Right lobe of liver (tissue), 6 donors: ENCODE results near the gene HIP1R. TPM values are rescaled to one million over a fixed set of nuclear protein-coding genes. Genes with fewer than 3 reads are reported as not detected.

Experiments used
- ATAC-seq, 4 donors: fragments of 200-7000 bp; cut with Tn5 transposase; one replicate each; pipeline ENCODE4 v1.9.1; 2020; ENCODE audit warnings: mild to moderate bottlenecking in 4 of 4, moderate library complexity in 4 of 4
- DNase-seq, 3 donors: peaks; one replicate each; pipeline ENCODE4 v3.0.0-alpha.2; 2020
- H3K27ac ChIP-seq, 3 donors: fragments of 200-600 bp; one replicate each; pipeline ENCODE4 v1.8.0; 2022
- H3K27me3 ChIP-seq, 2 donors: fragments of 200-600 bp; one replicate each; pipeline ENCODE4 v1.8.0; 2022
- H3K36me3 ChIP-seq, 4 donors: fragments of 200-600 bp; sonication (generic) in 1 of 4; one replicate each; pipeline versions ENCODE4 v1.5.1 to v1.8.0; 2017 to 2022; ENCODE audit warnings: control low read depth in 1 of 4
- H3K4me1 ChIP-seq, 4 donors: fragments of 200-600 bp; sonication (generic) in 1 of 4; one replicate each; pipeline versions ENCODE4 v1.5.1 to v1.8.0; 2017 to 2022; ENCODE audit warnings: control low read depth in 1 of 4
- H3K4me3 ChIP-seq, 3 donors: fragments of 200-600 bp; one replicate each; pipeline ENCODE4 v1.8.0; 2022
- H3K9me3 ChIP-seq, 4 donors: fragments of 200-600 bp; sonication (generic) in 1 of 4; one replicate each; pipeline versions ENCODE4 v1.5.1 to v1.8.0; 2017 to 2022; ENCODE audit warnings: control low read depth in 1 of 4
- POLR2A ChIP-seq: fragments of 450-650 bp; IDR thresholded peaks from one replicate; pipeline ENCODE4 v1.6.1; 2017; ENCODE audit warnings: antibody characterized with exemption, mild to moderate bottlenecking
- WGBS: methylation state at CpG from one replicate; pipeline ENCODE4 v1.1.6; 2018; ENCODE audit warnings: low coverage, low lambda C conversion rate; ENCODE audit not compliant: insufficient coverage; ENCODE audit errors: missing lambda C conversion rate; 5-methylcytosine and 5-hydroxymethylcytosine counted together
- intact Hi-C, 2 donors: fragments of 100-400 bp; cut with DNase I; formaldehyde crosslinking; loops; one replicate each; pipeline versions ENCODE4 v1.11.2 to v1.14.1; 2022
- total RNA-seq, 6 experiments: library from RNA; depleted of rRNA in 2 of 6; stranded (reverse); fragments of >200 nt in 2 of 6; fragmentation: NEBNext Ultra II Directional in 3 of 6; extraction: Animal tissue kit (Norgen Biotek cat#: 25700) in 3 of 6; gene quantifications; one replicate each; pipeline versions ENCODE4 v1.1.0 to v1.2.4, GENCODE V29; 2016 to 2023
- TF ChIP-seq, protein P1 (sequence below), 4 donors: fragments of 200-600 bp in 3 of 4; fragments of 450-650 bp in 1 of 4; IDR thresholded peaks; one replicate each; pipeline versions ENCODE4 v1.5.1 to v1.8.0; 2016 to 2022; ENCODE audit warnings: antibody characterized with exemption in 4 of 4, mild to moderate bottlenecking in 2 of 4
- donor health status: DM: no; HTN: yes; CAD: no.
- donor health status: DM: no; HTN: no; CAD: no.
- donor health status: DM: no; HTN: no; CAD: no.
- donor health status: DM: no; HTN: yes; CAD: no.
- donor health status: DM: no; HTN: yes; CAD: no.

Gene HIP1R
- total RNA-seq, 6 experiments from 2014 or later: 23.6 to 37.2 (median 27.8) TPM

- no peak overlapping the region for H3K27ac ChIP-seq
- WGBS: 91% methylated on average over 4 of the region's 24 CpGs
- intact Hi-C loops: loop anchor here (5.0 to 10.0 kb wide), 2 partner anchors 60 to 97 kb away; no protein-coding TSS in a partner anchor
- no peak for DNase-seq
- H3K9me3 ChIP-seq: no peaks in the 10 kb centered on the region
- H3K27me3 ChIP-seq: no peaks in the 10 kb centered on the region
- TF ChIP-seq, protein P1, sequence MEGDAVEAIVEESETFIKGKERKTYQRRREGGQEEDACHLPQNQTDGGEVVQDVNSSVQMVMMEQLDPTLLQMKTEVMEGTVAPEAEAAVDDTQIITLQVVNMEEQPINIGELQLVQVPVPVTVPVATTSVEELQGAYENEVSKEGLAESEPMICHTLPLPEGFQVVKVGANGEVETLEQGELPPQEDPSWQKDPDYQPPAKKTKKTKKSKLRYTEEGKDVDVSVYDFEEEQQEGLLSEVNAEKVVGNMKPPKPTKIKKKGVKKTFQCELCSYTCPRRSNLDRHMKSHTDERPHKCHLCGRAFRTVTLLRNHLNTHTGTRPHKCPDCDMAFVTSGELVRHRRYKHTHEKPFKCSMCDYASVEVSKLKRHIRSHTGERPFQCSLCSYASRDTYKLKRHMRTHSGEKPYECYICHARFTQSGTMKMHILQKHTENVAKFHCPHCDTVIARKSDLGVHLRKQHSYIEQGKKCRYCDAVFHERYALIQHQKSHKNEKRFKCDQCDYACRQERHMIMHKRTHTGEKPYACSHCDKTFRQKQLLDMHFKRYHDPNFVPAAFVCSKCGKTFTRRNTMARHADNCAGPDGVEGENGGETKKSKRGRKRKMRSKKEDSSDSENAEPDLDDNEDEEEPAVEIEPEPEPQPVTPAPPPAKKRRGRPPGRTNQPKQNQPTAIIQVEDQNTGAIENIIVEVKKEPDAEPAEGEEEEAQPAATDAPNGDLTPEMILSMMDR (IDR thresholded peaks at IDR 0.05): no peak
- TF ChIP-seq POLR2A: no peak
- H3K4me3 ChIP-seq: no peak overlapping the region
- no peak for ATAC-seq
- peaks cover 0 to 13% (median 0%) of the 10 kb centered on the region in 4 donors for H3K4me1 ChIP-seq
- peaks cover 0 to 17% (median 0%) of the 10 kb centered on the region in 4 donors for H3K36me3 ChIP-seq
Observed at GRCh38 chr12:122855071-122855829, 20.0 kb downstream of the HIP1R start.

DNA sequence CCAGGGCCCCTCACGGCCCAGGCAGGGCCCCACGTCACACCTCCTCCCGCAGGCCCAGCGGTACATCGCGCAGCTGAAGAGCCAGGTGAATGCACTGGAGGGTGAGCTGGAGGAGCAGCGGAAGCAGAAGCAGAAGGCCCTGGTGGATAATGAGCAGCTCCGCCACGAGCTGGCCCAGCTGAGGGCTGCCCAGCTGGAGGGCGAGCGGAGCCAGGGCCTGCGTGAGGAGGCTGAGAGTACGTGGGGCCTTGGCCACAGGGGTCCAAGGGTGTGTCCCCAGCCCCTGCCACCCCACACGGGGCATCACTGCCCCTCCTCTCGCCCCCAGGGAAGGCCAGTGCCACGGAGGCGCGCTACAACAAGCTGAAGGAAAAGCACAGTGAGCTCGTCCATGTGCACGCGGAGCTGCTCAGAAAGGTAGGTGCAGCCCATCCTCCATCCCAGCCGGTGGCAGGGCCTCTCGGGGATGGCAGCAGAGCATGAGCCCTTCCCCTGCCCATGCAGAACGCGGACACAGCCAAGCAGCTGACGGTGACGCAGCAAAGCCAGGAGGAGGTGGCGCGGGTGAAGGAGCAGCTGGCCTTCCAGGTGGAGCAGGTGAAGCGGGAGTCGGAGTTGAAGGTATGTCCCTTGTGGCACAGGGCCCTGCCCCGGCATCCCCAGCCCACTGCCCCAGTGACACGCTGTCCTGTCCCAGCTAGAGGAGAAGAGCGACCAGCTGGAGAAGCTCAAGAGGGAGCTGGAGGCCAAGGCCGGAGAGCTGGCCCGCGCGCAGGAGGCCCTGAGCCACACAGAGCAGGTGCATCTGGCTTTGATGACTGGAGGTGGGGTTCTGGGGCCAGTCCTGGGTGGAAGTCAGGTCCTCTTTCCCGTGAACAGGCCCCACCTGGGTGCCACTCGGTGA is 20.9 kb downstream of the HIP1R start:
- H3K4me3 ChIP-seq: no peak overlapping the region
- peak overlapping the region in 1 of 3 donors; percentile 61 for H3K27ac ChIP-seq
- H3K4me1 ChIP-seq: peaks cover 0 to 23% (median 4%) of the 10 kb centered on the region in 4 donors
- no peaks in the 10 kb centered on the region for H3K9me3 ChIP-seq
- no peaks in the 10 kb centered on the region for H3K27me3 ChIP-seq
- intact Hi-C loops: loop anchor here (5.0 to 10.0 kb wide), 2 partner anchors 61 to 96 kb away; no protein-coding TSS in a partner anchor
- H3K36me3 ChIP-seq: peaks cover 0 to 17% (median 0%) of the 10 kb centered on the region in 4 donors
- DNase-seq: peak in 1 of 3 donors; percentile 54
- no peak for ATAC-seq
- TF ChIP-seq, protein P1 (IDR thresholded peaks at IDR 0.05): no peak
- no peak for TF ChIP-seq POLR2A
- WGBS: 100% methylated on average over 1 of the region's 40 CpGs

DNA sequence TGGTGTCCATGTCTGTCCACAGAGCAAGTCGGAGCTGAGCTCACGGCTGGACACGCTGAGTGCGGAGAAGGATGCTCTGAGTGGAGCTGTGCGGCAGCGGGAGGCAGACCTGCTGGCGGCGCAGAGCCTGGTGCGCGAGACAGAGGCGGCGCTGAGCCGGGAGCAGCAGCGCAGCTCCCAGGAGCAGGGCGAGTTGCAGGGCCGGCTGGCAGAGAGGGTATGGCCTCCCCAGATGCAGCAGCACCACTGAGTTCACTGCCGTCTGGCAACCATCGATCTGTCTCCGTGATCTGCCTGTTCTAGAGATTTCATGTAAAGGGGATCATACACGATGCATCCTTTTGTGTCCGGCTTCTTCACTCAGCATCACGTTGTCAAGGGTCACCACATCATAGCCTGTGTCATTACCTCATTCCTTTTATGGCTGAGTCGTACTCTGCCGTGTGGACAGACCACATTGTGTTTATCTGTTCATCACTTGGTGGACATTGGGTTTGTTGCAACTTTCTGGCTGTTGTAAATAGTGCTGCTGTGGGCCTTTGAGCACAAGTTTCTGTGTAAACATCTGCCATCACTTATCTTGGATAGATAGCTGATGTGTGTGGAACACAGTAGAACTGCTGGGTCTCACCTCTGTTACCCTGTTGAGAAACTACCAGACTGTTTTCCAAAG is 21.9 kb downstream of the HIP1R start:
- ATAC-seq: peak in 1 of 4 donors; percentile 28
- Histone ChIP-seq H3K36me3 (peaks cover 0 to 17% (median 0%) of the 10 kb centered on the region in 4 donors), H3K4me1 (peaks cover 0 to 32% (median 9%) of the 10 kb centered on the region in 4 donors)

More for the DNA sequence above, 21.9 kb downstream of the HIP1R start:
- intact Hi-C loops: loop anchor here (5.0 to 10.0 kb wide), 2 partner anchors 62 to 95 kb away; no protein-coding TSS in a partner anchor
- Histone ChIP-seq H3K4me3 (no peak overlapping the region), H3K27ac (peak overlapping the region in 1 of 3 donors; percentile 61), H3K27me3 (no peaks in the 10 kb centered on the region), H3K9me3 (no peaks in the 10 kb centered on the region)
- 87% methylated on average over 15 of the region's 24 CpGs for WGBS
- TF ChIP-seq, protein P1 (IDR thresholded peaks at IDR 0.05): no peak
- no peak for TF ChIP-seq POLR2A
- DNase-seq: peak in 1 of 3 donors; percentile 3
